Gastroesophageal sphincter (tissue), 3 donors: ENCODE measurements around the gene SSH2.

Source experiments
- POLR2A ChIP-seq, 2 donors: fragments of 450-650 bp; IDR thresholded peaks; one replicate each; pipeline ENCODE4 v1.6.1; 2017; ENCODE audit warnings: antibody characterized with exemption in 2 of 2, mild to moderate bottlenecking in 2 of 2, moderate library complexity in 1 of 2
- TF ChIP-seq, protein P1 (sequence below), 4 experiments: fragments of 200-600 bp in 2 of 4; fragments of 450-650 bp in 2 of 4; sonication (generic) in 1 of 4; IDR thresholded peaks; one replicate each; pipeline ENCODE4 v1.5.1; 2017 to 2019; ENCODE audit warnings: antibody characterized with exemption in 4 of 4, mild to moderate bottlenecking in 2 of 4, moderate library complexity in 2 of 4

DNA sequence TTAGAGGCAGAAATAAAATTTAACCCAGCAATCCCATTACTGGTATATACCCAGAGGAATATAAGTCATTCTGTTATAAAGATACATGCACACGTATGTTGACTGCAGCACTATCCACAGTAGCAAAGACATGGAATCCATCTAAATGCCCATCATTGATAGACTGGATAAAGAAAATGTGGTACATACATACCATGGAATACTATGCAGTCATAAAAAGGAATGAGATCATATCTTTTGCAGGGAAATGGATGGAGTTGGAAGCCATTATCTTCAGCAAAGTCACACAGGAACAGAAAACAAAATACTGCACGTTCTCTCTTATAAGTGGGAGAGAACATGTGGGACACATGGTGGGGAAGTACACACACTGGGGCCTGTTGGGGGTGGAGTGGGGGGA is 23.1 kb downstream of the SSH2 start:
- TF ChIP-seq, protein P1, sequence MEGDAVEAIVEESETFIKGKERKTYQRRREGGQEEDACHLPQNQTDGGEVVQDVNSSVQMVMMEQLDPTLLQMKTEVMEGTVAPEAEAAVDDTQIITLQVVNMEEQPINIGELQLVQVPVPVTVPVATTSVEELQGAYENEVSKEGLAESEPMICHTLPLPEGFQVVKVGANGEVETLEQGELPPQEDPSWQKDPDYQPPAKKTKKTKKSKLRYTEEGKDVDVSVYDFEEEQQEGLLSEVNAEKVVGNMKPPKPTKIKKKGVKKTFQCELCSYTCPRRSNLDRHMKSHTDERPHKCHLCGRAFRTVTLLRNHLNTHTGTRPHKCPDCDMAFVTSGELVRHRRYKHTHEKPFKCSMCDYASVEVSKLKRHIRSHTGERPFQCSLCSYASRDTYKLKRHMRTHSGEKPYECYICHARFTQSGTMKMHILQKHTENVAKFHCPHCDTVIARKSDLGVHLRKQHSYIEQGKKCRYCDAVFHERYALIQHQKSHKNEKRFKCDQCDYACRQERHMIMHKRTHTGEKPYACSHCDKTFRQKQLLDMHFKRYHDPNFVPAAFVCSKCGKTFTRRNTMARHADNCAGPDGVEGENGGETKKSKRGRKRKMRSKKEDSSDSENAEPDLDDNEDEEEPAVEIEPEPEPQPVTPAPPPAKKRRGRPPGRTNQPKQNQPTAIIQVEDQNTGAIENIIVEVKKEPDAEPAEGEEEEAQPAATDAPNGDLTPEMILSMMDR (IDR thresholded peaks at IDR 0.05) = no peak
- no peak for TF ChIP-seq POLR2A (IDR thresholded peaks at IDR 0.05)
